COR-L47 (cell line): Measurements from ENCODE around the gene OR56A5.

Source experiments
- DNase-seq: peaks from one replicate; lab custom pipeline; 2025; lab: John Stamatoyannopoulos, UW

OR56A5 gene

GRCh38 chr11:5932671-5933070 lies 35.6 kb downstream of the OR56A5 start:
- no peak for DNase-seq

- DNase-seq = no peak
These were observed 37.2 kb downstream of the OR56A5 start for GRCh38 chr11:5931061-5931460.

GRCh38 chr11:5930614-5931013 lies 37.7 kb downstream of the OR56A5 start:
- DNase-seq = no peak

- no peak for DNase-seq
These were observed 38.5 kb downstream of the OR56A5 start for GRCh38 chr11:5929571-5930368.

GRCh38 chr11:5928811-5929210 lies 39.5 kb downstream of the OR56A5 start:
- no peak for DNase-seq

- DNase-seq = no peak
These were observed 40.0 kb downstream of the OR56A5 start for GRCh38 chr11:5928271-5928670.

- DNase-seq = no peak
These were observed 44.5 kb downstream of the OR56A5 start for GRCh38 chr11:5923794-5924193.

- DNase-seq = no peak
These were observed 44.9 kb downstream of the OR56A5 start for GRCh38 chr11:5923427-5923776.

- DNase-seq = no peak
These were observed 45.4 kb downstream of the OR56A5 start for GRCh38 chr11:5922749-5923426.
